HFF-Myc (cell line): Measurements from ENCODE around the gene OTX2.

Experiments
- DNase-seq: peaks from one replicate; pipeline ENCODE4 v3.0.0-alpha.2; 2011; ENCODE audit warnings: low read depth; ENCODE audit errors: extremely low read depth
- H3K4me3 ChIP-seq: replicated peaks from 2 replicates; pipeline ENCODE4 v1.5.1; 2011; ENCODE audit warnings: low read depth, mild to moderate bottlenecking, control low read depth, low read length
- CTCF ChIP-seq: IDR thresholded peaks from 2 replicates; pipeline ENCODE4 v1.5.1; 2012; ENCODE audit warnings: mild to moderate bottlenecking, low read depth, low read length, control low read depth; ENCODE audit errors: missing control alignments

OTX2 gene

GRCh38 chr14:56817396-56817921 lies 7.2 kb upstream of the OTX2 start:
- DNase-seq: no peak
- H3K4me3 ChIP-seq: no peak overlapping the region
- TF ChIP-seq CTCF: no peak

- TF ChIP-seq CTCF: no peak
- no peak overlapping the region for H3K4me3 ChIP-seq
- DNase-seq: no peak
These were observed 6.5 kb upstream of the OTX2 start for GRCh38 chr14:56816574-56817391.

GRCh38 chr14:56815745-56816144 lies 5.5 kb upstream of the OTX2 start:
- DNase-seq: no peak
- H3K4me3 ChIP-seq: no peak overlapping the region
- no peak for TF ChIP-seq CTCF

- no peak for DNase-seq
- H3K4me3 ChIP-seq: no peak overlapping the region
These were observed 4.9 kb upstream of the OTX2 start for GRCh38 chr14:56814969-56815700.

GRCh38 chr14:56814519-56814959 lies 4.3 kb upstream of the OTX2 start:
- H3K4me3 ChIP-seq: no peak overlapping the region
- no peak for DNase-seq
- no peak for TF ChIP-seq CTCF

More at GRCh38 chr14:56814969-56815700, 4.9 kb upstream of the OTX2 start:
- no peak for TF ChIP-seq CTCF

- no peak for DNase-seq
- no peak for TF ChIP-seq CTCF
- no peak overlapping the region for H3K4me3 ChIP-seq
These were observed 2.9 kb upstream of the OTX2 start for GRCh38 chr14:56813143-56813551.
